ENCODE data around the gene MRPL27.

DNA sequence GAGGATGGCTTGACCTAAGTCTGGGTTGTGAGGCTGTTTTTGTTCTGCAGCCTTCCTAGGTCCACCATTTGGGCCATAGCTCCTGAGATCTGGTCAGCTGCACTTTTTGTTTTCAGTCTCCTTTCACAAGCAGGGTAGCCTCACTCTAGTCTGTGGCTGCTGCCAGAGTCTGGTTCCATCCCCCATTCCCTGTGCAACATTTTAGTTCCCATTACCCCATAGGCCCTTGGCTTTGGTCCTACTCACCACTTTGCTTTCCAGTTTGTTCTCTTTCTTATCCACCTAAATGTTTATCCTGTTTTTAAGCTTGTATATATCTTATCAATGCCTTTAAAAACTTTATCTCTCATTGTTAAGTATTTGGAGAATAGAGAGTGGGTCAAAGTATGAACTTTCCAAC lies 33.6 kb downstream of the MRPL27 start:
- TF ChIP-seq POLR2A (IDR thresholded peaks at IDR 0.05; ENCODE audit: borderline replicate concordance, extremely low read depth, insufficient read depth, insufficient read length) (no peak), EGR1 (IDR thresholded peaks at IDR 0.05; ENCODE audit: low read depth) (no peak), ZNF274 (IDR thresholded peaks at IDR 0.05; ENCODE audit: low read depth, low read length) (no peak)
- TF ChIP-seq, protein P1, sequence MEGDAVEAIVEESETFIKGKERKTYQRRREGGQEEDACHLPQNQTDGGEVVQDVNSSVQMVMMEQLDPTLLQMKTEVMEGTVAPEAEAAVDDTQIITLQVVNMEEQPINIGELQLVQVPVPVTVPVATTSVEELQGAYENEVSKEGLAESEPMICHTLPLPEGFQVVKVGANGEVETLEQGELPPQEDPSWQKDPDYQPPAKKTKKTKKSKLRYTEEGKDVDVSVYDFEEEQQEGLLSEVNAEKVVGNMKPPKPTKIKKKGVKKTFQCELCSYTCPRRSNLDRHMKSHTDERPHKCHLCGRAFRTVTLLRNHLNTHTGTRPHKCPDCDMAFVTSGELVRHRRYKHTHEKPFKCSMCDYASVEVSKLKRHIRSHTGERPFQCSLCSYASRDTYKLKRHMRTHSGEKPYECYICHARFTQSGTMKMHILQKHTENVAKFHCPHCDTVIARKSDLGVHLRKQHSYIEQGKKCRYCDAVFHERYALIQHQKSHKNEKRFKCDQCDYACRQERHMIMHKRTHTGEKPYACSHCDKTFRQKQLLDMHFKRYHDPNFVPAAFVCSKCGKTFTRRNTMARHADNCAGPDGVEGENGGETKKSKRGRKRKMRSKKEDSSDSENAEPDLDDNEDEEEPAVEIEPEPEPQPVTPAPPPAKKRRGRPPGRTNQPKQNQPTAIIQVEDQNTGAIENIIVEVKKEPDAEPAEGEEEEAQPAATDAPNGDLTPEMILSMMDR (IDR thresholded peaks at IDR 0.05 in 2 of 3, conservative IDR thresholded peaks at IDR 0.05 in 1 of 3; ENCODE audit: borderline replicate concordance in 1 of 3, insufficient read depth in 1 of 3, low read depth in 2 of 3, low read length in 2 of 3): no peak

Measured in HCT116 (cell line).